HS-5 (cell line): ENCODE results near the gene SLC39A13.

Source experiments
- DNase-seq: peaks from one replicate; pipeline ENCODE4 v3.0.0-alpha.2; 2012; ENCODE audit warnings: low read depth

SLC39A13 gene

DNA sequence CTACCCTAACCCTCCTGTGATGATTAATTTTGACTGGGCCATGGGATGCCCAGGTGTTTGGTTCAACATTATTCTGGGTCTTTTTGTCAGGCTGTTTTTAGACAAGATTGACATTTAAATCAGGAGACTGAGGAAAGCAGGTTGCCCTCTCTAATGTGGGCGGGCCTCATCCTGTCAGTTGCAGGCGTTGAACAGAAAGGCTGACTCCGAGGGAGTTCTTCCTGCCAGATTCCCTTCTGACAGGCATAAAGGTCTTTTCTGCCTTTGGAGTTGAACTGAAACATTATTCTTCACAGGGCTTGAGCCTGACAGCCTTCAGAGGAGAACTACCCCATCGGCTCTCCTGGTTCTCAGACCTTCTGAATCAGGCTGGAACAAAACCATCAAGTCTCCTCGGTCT, 22.1 kb downstream of the SLC39A13 start:
- DNase-seq: no peak

DNA sequence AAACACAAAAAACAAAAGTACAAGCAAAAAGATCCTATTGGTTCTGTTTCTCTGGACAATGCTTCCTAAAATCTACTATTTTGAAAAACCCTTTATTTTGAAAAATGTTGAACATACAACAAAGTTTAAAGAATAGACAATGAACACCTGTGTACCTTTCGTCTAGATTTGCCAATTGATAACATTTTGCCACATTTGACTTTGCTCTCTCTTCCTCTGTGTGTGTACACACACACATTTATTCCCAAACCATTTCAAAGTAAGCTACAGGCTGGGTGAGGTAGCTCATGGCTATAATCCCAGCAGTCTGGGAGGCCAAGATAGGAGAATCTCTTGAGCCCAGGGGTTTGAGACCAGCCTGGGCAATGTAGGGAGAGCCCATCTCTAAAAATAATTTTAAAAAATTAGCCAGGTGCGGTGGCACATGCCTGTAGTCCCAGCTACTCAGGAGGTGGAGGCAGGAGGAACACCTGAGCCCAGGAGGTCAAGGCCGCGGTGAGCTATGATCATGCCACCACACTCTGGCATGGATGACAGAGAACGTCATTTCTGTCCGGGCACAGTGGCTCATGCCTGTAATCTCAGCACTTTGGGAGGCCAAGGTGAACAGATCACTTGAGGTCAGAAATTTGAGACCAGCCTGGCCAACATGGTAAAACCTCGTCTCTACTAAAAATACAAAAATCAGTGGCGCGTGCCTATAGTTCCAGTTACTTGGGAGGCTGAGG, 23.1 kb downstream of the SLC39A13 start:
- DNase-seq: no peak

DNA sequence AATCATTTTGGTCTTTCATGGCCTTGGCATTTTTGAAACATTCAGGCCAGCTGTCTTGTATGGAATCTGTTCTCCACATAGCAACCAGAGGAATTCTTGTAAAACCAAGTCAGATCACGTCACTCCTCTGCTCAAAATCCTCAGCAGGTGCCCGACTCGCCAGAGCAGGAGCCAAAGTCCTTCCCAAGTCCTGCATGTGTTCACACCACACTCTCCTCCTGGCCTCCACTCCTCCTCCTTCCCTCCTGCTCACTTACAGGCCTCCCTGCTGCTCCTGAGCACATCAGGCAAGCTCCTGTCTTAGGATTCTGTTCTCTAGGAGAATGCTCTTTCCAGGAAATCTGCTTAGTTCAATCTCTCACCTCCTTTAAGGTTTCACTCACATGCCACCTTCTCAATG, 24.8 kb downstream of the SLC39A13 start:
- DNase-seq: no peak

DNA sequence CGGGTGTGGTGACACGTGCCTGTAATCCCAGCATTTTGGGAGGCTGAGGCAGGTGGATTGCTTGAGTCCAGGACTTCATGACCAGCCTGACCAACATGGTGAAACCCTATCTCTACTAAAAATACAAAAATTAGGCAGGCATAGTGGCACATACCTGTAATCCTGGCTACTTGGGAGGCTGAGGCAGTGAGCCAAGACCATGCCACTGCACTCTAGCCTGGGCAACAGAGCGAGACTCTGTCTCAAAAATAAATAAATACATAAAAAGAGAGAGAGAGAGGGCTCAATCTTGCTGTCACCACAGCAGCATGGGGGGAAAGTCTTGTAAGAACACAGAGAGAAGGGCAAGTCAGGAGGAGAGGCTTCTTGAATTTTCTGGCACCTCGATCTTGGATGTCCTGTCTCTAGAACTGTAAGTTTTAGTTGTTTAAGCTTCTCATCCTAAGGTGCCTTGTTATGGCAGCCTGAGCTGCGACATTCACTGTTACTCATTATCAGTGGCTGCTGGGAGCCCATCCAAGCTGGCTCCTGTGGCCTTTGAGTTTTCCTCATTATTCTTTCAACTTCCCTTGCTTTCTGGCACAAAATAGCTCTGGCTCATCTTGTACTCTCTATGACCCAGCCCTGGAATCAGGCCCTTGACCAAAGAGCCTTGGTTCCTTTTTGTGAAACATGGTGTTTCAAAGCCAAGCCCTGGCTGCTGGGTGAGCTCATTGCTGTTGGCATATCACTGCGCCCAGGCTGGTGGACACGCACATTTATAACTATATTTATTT, 25.8 kb downstream of the SLC39A13 start:
- DNase-seq: no peak

DNA sequence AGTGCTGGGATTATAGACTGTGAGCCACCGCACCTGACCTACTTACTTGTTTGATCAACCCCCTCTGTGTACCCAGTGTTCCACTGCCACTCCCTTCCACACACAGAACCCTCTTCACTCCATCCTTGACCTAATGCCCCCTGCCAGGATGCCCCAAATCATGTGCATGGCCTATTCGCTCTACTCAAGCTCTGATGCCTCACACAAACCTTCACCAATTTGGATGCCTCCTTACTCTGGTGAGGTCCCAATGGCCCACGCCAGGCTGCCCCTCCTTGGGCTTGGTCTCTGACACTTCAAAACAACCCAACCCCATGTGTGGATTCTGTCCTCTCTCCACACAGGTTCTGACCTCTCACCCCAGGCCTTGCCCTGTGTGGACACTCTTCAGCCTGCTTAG, 27.3 kb downstream of the SLC39A13 start:
- DNase-seq: no peak

DNA sequence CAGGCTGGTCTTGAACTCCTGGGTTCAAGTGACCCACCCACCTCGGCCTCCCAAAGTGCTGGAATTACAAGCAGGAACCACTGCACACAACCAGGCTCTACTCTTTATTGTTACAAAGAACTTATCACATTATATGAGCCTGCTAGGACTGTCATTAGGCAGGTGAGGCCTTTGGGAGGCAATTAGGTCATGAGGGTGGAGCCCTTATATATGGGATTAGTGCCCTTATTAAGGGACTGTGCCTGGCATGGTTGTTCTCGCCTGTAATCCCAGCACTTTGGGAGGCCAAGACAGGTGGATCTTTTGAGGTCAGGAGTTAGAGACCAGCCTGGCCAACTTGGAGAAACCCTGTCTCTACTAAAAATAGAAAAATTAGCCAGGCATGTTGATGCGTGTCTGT, 28.3 kb downstream of the SLC39A13 start:
- DNase-seq: no peak

DNA sequence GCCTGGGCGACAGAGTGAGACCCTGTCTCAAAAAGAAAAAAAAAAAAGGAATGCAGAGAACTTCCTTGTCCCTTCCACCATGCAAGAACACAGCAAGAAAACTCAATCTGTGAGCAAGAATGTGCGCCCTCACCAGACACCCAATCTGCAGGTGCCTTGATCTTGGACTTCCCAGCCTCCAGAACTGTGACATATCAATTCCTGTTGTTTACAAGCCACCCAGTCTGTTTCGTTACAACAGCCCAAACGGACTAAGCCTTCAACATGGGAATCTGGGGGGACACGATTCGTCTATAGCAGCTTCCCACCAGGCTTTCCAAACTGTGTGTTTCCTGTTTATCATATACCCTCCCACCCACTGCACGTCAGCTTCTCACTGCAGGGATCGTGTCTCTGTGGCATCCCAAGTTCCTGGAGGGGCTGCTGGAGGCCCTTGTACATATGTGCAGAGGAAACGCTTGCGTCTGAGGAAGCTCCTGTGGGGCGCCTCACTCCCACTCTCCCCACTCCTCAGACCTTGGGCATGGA, 28.9 kb downstream of the SLC39A13 start:
- no peak for DNase-seq

DNA sequence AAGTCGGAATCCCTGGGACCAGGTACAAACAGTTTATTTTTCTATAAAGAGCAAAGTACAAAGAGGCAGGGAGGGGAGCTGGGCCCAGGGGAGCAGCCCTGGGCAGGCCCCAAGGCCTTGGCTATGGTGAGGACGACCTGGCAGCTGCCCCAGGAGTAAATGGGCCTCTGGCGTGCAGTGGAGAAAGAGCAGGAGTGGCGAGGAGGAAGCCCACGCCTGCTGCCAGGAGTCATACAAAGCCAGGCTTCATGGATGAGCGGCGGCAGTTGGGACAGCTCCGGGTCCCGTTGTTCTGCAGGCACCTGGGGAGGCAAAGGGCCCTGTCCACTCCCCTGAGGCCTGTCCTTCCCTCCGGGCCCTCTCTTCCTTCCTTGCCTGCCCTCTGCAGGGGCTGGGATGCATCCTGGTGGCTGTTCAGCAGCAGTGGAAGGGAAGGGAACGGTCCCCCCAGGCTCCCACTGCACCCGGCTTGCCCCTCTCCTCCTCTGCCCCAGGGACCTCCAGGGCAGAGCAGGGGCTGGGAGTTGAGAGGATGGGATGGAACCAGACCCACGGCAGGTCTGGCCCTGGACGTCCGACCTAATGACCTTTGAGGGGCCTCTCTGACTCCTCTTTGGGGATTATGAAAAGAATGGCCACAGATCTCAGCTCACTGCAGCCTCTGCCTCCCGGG, 29.5 kb downstream of the SLC39A13 start:
- no peak for DNase-seq

DNA sequence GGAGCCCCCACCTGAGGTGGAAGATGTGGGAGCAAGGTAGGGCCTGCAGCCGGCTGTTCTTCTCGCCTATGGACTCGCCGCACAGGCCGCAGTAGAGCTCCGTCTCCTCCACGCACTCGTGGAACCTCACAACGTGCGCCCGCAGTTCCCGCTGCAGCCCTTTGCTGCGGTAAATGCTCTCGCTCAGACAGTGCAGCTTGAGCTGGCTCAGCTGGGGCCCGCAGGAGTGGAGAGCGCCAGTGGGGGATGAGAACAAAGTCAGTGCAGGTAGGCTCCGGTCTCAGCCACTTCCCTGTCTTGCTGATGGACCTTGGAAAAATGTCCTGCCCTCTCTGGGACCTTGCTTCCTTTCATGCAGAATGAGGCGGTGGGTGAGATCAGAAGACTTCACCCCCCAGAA, 30.3 kb downstream of the SLC39A13 start:
- DNase-seq: no peak

DNA sequence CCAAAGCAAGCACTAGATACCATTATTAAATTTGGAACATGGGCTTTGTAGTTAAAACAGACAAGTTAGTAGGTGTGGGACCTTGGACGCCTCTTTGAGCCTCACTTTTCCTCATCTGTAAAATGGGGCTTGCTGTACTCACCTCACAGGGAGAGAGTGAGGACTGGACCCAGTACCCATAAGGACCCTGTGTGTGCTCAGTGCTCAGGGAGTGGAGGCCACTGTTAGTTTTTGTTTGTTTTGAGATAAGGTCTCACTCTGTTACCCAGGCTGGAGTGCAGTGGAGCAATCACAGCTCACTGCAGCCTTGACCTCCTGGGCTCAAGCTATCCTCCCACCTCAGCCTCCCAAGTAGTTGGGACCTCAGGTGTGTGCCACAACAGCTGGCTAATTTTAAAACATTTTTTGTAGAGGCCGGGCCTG, 31.7 kb downstream of the SLC39A13 start:
- DNase-seq: no peak

DNA sequence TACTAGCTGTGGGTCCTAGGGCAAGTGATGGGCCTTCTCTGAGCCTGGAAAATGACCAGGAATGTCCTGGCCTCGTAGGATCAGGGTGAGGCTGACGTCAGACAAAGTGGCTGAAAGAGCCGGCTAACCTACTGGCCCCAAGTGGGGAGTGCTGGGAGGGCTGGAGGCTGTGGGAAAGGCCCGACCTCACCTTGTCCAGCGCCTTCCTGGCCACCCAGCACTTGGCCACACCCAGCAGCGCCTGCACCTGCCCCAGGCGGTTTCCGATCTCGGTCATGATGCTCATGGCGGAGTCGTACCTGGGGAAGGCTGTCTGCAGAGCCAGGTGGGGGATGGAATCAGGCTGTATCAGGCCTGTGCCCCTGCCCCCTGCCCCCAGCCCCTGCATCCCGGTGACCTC, 33.0 kb downstream of the SLC39A13 start:
- no peak for DNase-seq

DNA sequence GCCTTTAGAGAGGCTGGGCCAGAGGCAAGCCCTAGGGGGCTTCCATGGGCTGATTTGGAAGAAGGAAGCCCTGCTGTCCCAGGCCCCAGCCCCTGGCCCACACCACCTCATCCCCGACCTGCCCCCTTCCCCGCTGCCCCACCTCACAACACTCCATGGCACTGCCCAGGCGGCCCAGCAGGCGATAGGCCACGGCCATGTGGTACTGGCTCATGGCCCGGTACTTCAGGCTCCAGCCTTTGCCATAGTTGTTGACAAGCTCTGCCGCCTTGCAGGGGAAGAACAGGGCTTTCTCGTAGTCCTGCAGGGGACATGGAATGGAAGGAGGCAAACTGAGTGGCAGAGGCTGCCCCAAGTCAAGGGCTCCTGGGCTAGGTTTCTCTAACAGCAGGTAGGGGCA, 34.1 kb downstream of the SLC39A13 start:
- DNase-seq: no peak

DNA sequence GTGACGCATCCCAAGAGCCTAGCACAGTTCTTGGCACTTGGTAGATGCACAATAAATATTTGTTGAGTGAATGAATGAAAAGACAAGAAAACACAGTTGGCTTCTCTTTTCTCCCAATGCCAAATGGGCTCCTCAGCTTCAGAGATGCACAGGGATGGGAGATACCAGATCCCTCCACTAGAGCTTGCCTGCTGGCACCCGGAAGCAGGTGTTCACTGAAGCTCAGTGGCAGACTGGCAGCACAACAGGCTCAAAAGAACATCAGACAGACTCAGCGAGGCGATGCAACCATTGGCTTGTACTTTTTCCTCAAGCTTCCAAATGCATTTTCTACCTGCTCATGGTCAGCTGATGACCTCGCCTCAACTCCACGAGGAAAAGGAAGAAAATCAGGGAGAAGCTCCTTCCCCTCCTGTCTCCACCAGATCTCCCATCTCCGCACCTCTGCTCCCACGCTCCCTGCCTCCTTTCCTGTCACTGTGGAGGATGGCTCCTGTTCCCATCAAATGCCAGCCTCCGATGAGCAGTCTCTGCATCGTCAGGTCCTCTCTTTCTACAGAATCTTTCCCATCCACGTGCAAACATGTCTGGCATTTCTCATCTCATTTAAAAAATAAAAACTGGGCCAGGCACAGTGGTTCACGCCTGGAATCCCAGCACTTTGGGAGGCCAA, 34.8 kb downstream of the SLC39A13 start:
- DNase-seq: no peak

DNA sequence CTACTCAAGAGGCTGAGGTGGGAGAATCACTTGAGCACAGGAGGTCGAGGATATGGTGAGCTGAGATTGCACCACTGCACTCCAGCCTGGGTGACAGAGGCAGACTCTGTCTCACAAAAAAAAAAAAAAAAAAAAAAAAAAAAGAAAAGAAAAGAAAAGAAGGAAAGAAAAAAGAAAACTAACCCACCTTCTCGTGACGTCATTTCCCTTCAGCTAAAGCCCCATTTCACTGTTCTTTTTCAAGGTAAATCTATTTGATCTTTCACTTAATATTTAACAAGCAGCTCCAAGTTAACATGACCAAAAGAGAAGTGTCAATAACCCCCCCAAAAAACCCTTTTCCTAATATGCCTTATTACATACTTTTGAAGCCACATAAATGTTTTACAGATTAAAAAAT, 35.4 kb downstream of the SLC39A13 start:
- DNase-seq: no peak

DNA sequence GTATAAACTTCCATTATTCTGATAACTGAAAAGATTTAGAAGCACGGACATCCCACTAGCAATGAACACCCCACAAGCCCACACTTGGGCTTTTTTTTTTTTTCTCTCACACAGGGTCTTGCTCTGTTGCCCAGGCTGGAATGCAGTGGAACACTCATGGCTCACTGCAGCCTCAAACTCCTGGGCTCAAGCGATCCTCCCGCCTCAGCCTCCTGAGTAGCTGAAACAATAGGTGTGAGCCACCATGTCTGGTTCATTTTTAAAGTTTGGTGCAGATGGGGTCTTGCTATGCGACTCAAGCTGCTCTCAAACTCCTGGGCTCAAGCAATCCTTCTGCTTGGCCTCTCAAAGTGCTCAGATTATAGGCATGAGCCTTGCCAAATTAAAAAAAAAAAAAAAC, 37.5 kb downstream of the SLC39A13 start:
- DNase-seq: no peak

DNA sequence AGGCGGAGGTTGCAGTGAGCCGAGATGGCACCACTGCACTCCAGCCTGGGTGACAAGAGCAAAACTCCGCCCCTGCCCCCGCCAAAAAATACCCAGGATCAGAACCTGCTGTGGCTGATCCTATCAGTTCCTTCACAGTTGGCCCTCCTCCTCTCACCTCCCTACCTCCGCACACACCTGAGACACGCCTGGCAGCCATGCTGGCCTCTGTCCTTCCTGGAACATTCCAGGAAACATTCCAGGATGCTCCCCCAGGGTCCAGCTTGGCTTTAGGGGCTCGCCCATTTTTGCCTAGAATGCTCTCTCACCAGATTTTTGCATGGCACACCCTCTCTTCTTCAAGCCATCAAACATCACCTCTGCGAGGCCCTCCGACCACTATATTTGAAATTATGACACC, 38.4 kb downstream of the SLC39A13 start:
- DNase-seq: no peak

DNA sequence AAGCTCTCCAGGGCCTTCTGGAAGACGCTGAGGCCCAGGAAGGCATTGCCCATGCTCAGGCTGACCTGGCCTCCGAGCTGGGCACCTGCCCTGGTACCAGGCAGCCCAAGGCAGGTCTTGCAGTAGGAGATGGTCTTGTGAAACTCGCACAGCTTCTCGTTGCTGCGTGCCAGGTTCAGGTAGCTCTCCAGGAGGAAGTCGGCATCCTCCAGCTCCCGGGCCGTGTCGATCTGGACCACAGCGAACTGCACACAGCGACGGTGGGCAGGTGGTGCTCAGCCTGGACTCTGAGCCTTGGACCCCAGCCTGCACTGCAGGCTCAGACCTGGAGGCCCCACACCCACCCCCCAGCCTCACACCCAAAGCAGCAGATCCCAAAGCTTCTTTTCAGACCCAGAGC, 39.5 kb downstream of the SLC39A13 start:
- DNase-seq: no peak

DNA sequence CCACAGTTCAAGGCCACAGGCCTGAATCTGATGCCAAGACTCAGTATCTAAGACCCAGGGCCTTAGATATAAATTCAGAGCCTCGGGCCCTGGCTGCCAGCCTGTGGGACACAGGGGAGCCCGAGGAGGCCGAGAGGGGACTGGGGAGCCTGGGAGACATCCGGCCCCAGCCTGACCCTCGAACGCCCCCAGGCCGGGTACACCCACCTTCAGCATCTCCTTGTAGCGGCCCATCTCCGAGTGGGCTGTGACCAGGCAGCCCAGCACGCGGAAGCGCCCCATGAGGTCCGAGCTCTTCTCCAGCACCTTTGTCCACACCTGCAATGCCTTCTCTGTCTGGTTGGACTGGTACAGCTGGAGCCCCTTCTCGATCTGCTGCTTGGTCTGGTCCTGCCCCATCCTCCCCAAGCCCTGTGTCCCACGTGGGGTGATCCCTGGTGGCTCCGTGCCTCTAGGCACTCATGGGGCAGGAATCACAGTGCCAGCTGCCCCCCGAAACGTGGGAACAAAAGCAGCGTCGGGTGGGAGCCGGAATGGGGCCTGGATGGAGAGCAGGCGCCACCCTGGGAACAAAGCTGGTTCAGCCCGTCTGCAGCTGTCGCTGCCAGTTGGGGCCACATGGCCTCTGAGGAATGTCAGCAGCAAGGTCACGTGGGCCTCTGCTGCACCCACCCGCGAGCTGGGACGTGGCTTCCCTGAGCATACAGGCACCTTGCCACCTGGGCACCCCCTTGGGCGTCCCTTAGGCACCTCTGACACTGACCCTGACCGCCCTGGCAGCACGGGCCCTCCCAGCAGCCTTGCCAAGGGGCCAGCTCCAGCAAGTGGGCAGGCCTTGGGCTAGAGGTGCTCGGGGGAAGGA, 40.4 kb downstream of the SLC39A13 start, which contains the start of gene RAPSN:
RAPSN (minus strand) TSS at position 571 of the 862 bp plus-strand sequence; CDS start at position 399, 172 bp downstream.
- DNase-seq: no peak

DNA sequence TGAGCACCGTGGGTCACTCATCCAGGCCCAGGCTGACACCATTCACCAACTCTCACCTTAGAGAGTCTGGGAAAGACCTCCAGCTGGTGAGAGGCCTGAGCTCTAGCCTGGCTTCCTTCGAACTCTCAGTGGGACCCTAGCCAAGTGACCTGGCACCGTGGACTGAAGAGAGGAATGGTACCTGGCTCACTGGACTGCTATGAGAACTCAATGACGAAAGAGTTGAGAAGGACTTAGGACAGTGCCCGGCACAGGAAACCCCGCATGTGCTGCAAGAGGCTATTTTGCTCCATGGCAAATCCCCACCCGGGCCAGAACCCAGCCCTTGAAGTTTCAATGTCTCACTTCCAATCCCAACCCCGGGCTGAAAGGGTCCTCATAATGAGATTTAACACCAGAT, 41.2 kb downstream of the SLC39A13 start:
- no peak for DNase-seq

DNA sequence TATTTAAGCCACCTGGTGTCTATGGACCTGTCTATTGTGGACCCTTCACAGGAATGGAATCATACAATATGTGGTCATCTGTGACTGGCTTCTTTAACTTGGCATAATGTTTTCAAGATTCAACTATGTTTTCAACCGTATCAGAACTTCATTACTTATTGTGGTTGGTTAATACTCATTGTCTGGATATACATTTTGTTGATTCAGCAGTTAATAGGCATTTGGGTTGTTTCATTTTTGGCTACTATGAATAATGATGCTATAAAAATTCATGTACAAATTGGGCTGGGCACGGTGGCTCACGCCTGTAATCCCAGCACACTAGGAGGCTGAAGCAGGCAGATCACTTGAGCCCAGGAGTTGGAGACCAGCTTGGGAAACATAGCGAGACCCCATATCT, 43.0 kb downstream of the SLC39A13 start:
- DNase-seq: no peak

DNA sequence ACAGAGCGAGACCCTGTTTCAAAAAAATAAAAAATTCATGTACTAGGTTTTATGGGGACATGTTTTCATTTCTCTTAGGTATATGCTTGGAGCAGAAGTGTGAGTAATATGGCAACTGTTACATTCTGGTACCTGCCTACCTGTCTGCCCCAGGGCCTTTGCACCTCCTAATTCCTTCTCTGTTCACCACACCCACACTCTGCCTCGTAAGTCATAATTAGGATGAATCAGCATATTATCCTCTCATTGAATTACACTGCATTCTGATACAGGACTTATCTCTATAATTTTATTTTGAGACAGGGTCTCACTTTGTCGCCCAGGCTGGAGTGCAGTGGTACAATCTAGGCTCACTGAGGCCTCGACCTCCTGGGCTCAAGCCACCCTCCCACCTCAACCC, 43.6 kb downstream of the SLC39A13 start:
- no peak for DNase-seq
